ENCODE measurements around the gene CCDC142. TPM values are rescaled to one million over a fixed set of nuclear protein-coding genes. Genes with fewer than 3 reads are reported as not detected.

CCDC142 gene
- total RNA-seq, 4 donors from 2014 or later, result 13.6 to 58.7 (median 31.3) TPM

DNA sequence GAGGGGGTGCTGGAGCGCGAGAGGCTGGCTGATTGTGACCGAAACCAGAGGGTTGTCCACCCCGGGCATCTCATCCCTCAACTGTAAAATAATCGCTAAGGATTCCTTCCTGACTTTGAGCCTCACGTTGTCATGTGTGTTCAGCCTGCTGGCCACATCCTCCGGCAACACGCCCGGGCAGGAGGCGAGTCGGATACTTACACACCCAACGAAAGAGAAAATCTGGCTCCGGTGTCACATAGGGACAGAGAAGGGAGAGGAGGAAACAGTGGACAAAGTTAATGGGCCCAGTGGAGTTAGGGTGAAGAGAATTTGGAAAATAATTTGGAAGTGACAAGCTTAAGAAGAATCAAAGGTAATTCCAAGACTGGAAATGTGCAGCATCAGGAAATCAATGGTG lies 33.9 kb upstream of the CCDC142 start:
- Histone ChIP-seq H3K36me3 (no peaks in the 10 kb centered on the region), H3K9me3 (no peaks in the 10 kb centered on the region), H3K4me3 (replicated peaks in 1 of 3) (no peak overlapping the region), H3K4me1 (peaks cover 7 to 26% of the 10 kb centered on the region in 2 donors), H3K27ac (no peak overlapping the region), H3K27me3 (peaks cover 50% of the 10 kb centered on the region)
- DNase-seq, result no peak
- WGBS, 2 donors, result 63 to 64% methylated on average over 13 of the region's 13 CpGs
- no peak for TF ChIP-seq POLR2A (IDR thresholded peaks at IDR 0.05)
- TF ChIP-seq, protein P1, sequence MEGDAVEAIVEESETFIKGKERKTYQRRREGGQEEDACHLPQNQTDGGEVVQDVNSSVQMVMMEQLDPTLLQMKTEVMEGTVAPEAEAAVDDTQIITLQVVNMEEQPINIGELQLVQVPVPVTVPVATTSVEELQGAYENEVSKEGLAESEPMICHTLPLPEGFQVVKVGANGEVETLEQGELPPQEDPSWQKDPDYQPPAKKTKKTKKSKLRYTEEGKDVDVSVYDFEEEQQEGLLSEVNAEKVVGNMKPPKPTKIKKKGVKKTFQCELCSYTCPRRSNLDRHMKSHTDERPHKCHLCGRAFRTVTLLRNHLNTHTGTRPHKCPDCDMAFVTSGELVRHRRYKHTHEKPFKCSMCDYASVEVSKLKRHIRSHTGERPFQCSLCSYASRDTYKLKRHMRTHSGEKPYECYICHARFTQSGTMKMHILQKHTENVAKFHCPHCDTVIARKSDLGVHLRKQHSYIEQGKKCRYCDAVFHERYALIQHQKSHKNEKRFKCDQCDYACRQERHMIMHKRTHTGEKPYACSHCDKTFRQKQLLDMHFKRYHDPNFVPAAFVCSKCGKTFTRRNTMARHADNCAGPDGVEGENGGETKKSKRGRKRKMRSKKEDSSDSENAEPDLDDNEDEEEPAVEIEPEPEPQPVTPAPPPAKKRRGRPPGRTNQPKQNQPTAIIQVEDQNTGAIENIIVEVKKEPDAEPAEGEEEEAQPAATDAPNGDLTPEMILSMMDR (IDR thresholded peaks at IDR 0.05), result no peak
- intact Hi-C loops (cut with DNase I), result no loop called here

DNA sequence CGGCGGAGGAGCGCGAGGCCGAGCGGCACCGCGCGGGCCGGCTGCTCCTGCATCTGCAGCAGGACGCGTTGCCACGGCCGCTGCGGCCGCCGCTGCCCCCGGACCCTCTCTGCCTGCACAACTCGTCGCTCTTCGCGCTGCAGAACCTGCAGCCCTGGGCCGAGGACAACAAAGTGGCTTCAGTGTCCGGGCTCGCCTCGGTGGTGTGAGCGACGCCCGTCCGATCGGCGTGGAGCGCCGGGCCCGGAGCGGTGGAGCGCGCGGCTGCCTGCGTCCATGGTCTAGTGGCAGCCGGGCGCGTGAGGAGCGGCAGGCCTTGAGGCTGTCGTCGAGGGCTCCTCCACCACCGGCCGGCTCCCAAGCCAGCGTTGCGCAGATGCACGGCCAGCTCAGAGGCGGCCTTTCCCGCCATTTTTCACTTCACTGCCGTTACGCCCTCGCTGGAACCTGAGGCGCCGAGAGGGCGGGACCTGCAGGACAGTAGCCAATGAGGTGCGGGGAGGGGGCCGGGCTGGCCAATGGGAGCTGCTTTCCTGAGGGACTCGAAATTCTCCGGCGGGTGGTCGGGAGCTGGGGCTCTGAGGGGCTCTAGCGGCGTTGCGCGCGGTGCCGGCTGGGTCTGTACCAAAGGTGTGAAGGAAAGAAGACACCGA lies 33.3 kb upstream of the CCDC142 start:
- WGBS, 2 donors, result 0 to 6% methylated on average over 7 to 40 of the region's 72 CpGs
- peak in 1 of 2 donors; percentile 38 for DNase-seq
- TF ChIP-seq, protein P1 (IDR thresholded peaks at IDR 0.05), result no peak
- TF ChIP-seq POLR2A (IDR thresholded peaks at IDR 0.05), result no peak
- no peaks in the 10 kb centered on the region for H3K9me3 ChIP-seq
- H3K4me3 ChIP-seq (replicated peaks in 1 of 3), result no peak overlapping the region
- no peaks in the 10 kb centered on the region for H3K36me3 ChIP-seq
- H3K4me1 ChIP-seq, result peaks cover 7 to 26% of the 10 kb centered on the region in 2 donors
- intact Hi-C loops (cut with DNase I), result no loop called here
- peaks cover 53% of the 10 kb centered on the region for H3K27me3 ChIP-seq
- H3K27ac ChIP-seq, result no peak overlapping the region

DNA sequence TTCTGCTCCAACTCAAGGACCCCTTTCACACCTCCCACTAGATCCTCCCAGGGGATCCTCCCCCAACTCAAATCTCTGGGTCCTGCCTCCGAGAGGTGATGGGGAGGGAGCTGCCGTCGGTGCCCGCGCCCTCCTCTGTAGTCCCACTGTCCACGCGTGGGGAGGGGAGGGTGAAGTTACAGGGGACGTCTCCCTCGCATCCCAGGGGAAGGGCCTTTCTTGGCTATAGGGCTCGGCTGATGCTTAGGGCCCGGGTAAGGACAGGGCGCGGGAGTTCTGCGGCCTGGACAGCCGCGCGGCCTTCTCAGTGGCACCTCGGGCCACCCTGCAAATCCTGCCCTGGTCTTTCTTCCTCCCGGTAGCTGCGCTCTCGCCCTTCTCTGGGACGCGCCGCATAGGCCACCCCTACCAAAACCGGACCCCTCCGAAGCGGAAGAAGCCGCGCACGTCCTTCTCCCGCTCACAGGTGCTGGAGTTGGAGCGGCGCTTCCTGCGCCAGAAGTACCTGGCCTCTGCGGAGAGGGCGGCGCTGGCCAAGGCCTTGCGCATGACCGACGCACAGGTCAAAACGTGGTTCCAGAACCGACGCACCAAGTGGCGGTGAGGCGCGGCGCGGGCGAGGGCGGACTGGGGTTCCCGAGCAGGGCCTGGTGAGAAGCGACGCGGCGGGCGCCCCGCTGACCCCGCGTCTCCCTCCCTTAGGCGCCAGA lies 32.6 kb upstream of the CCDC142 start:
- 5 to 6% methylated on average over 18 to 23 of the region's 60 CpGs for WGBS, 2 donors

DNA sequence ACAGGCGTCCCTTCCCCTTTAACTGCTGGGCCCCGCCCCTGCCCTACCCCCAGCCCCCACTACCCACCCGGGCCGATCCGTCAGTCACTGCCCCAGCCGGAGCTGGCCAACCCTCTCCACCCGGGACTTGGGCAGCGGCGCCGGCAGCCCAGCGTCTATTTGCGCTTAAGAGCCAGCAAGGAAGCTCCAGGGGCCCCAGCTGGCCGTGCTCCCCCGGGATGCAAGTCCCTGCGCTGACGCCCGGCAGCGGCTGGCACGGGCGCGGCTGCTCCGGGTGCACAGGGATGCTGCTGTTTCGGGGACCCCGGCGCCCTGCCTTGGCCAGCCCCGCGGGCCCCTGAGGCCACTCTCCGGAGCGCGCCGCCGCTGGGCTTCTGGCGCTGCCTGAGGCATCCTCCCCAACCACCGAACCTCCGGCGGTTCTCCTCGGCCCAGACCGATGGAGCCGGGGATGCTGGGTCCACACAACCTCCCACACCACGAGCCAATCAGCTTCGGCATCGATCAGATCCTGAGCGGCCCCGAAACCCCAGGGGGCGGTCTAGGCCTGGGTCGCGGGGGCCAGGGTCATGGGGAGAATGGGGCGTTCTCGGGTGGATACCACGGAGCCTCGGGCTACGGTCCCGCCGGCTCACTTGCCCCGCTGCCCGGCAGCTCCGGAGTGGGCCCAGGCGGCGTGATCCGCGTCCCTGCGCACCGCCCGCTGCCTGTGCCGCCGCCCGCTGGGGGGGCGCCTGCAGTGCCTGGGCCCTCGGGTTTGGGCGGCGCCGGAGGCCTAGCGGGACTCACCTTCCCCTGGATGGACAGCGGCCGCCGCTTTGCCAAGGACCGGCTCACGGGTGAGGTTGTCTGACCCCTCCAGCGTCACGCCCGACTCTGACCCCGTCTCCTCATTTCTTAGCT lies 31.8 kb upstream of the CCDC142 start, which contains the start of gene TLX2:
Gene TLX2, plus strand, starts transcription at position 83 of the 903 bp plus-strand sequence. Its CDS starts 357 bp downstream, at position 440.
- DNase-seq, result no peak
- intact Hi-C loops (cut with DNase I), result no loop called here
- Histone ChIP-seq H3K9me3 (no peaks in the 10 kb centered on the region), H3K4me1 (peaks cover 7 to 26% of the 10 kb centered on the region in 2 donors), H3K27me3 (peaks cover 53% of the 10 kb centered on the region), H3K36me3 (no peaks in the 10 kb centered on the region), H3K4me3 (replicated peaks in 1 of 3) (no peak within 1 kb of the TSS), H3K27ac (no peak within 1 kb of the TSS)
- 9% methylated on average over 10 to 19 of the region's 82 CpGs for WGBS, 2 donors
- TF ChIP-seq, protein P1 (IDR thresholded peaks at IDR 0.05), result no peak

More for the DNA sequence above, 32.6 kb upstream of the CCDC142 start:
- Histone ChIP-seq H3K36me3 (no peaks in the 10 kb centered on the region), H3K4me3 (replicated peaks in 1 of 3) (no peak overlapping the region), H3K4me1 (peaks cover 7 to 26% of the 10 kb centered on the region in 2 donors), H3K27ac (no peak overlapping the region), H3K9me3 (no peaks in the 10 kb centered on the region), H3K27me3 (peaks cover 53% of the 10 kb centered on the region)
- intact Hi-C loops (cut with DNase I), result no loop called here
- DNase-seq, result peak in 1 of 2 donors; percentile 23
- no peak for TF ChIP-seq POLR2A (IDR thresholded peaks at IDR 0.05)
- TF ChIP-seq, protein P1 (IDR thresholded peaks at IDR 0.05), result no peak

All from thyroid gland (tissue), 4 donors.